HG03196 (cell line): ENCODE measurements around the gene ZBTB34.
"Not testable (repeated sequence)": the region's sequence is repeated elsewhere in the genome, so short reads cannot be mapped to it uniquely, and the experiment has no call there.

ENCODE experiments used
- ATAC-seq: cut with Tn5 transposase; IDR thresholded peaks from one replicate; pipeline ENCODE4 v1.9.1; 2021; ENCODE audit not compliant: unreplicated experiment

Gene ZBTB34, protein sequence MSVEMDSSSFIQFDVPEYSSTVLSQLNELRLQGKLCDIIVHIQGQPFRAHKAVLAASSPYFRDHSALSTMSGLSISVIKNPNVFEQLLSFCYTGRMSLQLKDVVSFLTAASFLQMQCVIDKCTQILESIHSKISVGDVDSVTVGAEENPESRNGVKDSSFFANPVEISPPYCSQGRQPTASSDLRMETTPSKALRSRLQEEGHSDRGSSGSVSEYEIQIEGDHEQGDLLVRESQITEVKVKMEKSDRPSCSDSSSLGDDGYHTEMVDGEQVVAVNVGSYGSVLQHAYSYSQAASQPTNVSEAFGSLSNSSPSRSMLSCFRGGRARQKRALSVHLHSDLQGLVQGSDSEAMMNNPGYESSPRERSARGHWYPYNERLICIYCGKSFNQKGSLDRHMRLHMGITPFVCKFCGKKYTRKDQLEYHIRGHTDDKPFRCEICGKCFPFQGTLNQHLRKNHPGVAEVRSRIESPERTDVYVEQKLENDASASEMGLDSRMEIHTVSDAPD

DNA sequence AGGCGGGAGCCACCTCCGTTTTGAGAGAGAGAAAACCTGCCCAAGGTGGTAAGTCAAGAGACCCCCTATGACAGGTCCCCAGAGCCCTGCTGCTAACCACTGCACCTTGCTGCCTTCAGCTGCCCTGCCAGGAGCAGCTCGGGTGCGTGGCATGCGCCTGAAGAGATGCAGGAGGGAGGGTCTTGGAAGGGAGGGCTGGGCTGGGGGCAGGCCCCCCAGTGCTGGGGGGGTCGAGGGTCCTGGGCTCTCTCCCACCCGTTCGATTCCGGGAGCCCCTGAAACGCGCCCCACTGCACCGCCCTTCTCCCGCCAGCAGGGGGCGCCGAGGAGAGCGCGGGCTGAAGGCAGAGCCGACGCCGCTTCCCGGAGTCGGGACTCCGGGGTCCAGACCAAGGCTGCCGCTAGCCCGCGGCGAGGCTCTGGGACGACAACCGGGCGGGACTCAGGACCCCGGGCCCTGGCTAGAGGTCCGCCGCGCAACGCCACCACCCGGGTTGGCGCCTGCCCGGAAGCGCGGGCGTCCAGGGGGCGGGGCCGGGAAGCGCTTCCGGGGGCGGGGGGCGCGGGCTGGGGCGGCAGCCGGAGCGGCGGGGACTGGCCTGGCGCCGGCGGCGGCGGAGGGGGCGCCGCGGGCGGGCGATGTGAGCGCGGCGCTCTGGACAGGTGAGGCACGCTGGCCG, at the start of gene ZBTB34:
Gene ZBTB34 (plus strand): TSS at position 563 of the 680 bp plus-strand sequence. CDS start 18,761 bp downstream, outside the sequence.
- ATAC-seq: peak; percentile 66

DNA sequence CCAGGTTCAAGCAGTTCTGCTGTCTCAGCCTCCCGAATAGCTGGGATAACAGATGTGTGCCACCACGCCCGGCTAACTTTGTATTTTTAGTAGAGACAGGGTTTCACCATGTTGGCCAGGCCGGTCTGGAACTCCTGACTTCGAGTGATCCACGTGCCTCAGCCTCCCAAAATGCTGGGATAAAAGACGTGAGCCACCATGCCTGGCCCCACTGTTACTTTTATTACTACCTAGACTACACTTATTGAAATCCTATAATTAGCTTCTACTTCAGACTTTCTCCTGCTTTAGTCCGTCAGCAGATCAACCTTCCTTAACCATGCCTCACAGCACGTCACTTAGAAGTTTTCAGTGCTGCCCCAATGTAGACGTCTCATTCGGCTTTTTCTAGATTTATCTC, 47.4 kb upstream of the ZBTB34 start:
- no peak for ATAC-seq

DNA sequence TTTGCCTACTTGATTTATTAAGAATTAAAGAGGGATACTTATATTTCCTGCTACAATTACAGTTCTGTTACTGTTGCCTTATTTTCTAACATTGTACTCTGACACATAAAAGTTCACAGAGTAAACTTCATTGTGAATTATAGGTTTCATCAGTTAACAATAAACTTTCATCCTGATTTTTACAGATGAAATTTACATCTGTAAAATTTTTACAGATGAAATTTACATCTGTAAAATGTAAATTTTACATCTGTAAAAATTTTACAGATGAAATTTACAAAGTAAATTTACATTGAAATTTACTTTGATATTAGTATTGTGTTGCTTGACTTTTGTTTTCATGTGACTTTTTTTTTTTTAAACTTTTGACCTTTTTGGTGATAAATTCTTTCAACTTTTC, 46.3 kb upstream of the ZBTB34 start:
- ATAC-seq: no peak

DNA sequence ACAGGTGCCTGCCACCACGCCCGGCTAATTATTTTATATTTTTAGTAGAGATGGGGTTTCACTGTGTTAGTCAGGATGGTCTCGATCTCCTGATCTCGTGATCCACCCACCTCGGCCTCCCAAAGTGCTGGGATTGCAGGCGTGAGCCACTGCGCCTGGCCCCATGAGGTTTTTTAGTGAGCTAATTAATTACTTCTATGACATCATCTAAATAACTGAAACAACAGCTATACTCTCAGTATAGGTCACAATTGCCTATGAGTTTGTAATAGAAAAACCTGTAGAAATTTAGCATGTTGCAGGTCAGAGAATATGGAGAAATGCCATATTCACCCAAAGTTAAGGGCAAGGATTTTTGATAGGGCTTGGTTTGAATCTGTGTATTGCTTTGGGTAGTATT, 42.8 kb upstream of the ZBTB34 start:
- not testable (repeated sequence) for ATAC-seq

DNA sequence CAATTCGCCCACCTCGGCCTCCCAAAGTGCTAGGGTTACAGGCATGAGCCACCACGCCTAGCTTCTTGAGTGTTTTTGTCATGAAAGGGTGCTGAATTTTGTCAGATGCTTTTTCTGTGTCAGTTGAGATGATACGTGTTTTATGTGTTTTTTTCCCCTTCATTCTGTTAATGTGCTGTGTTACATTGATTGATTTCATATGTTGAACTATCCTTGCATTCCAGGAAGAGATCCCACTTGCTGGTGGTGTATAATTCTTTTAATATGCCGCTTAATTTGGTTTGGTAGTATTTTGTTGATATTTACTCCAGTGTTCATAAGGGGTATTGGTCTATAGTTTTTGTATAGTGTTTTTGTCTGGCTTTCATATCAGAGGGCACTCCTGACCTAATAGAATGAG, 42.0 kb upstream of the ZBTB34 start:
- ATAC-seq: no peak

DNA sequence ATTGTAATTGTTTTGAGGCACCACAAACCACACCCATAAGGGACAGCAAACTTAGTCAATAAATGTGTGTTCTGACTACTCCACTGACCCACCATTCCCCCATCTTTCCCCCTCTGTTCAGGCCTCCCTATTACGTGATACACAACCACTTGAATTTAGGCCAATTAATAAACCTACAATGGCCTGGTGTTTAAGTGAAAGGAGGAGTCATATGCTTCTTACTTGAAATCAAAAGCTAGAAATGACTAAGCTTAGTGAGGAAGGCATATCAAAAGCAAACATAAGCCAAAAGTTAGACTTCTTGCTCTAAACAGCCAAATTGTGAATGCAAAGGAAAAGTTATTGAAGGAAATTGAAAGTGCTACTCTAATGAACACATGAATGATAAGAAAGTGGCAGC, 41.0 kb upstream of the ZBTB34 start:
- ATAC-seq: no peak

DNA sequence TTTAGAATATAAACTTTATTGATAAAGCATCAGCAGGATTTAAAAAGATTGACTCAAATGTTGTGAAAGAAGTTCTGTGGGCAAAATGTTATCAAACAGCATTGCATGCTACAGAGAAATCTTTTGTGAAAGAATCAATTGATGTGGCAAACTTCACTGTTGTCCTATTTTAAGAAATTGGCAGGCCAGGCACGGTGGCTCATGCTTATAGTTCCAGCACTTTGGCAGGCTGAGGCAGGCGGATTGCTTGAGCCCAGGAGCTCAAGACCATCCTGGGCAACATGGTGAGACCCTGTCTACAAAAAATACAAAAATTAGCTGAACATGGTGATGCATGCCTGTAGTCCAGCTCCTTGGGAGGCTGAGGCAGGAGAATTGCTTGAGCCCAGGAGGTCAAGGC, 38.2 kb upstream of the ZBTB34 start:
- no peak for ATAC-seq

DNA sequence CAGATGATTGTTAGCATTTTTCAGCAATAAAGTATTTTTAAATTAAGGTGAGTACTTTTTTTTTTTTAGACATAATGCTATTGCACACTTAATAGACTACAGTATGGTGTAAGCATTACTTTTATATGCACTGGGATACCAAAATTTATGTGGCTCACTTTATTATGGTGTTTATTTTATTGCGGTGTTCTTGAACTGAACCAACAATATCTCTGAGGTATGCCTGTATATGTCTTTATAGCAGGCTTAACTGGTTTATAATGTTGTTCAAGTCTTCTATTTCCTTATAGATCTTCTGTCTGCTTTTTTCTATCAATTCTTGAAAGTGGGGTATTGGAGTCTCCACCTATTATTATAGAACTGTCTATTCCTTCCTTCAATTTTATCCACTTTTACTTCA, 37.6 kb upstream of the ZBTB34 start:
- ATAC-seq: no peak

DNA sequence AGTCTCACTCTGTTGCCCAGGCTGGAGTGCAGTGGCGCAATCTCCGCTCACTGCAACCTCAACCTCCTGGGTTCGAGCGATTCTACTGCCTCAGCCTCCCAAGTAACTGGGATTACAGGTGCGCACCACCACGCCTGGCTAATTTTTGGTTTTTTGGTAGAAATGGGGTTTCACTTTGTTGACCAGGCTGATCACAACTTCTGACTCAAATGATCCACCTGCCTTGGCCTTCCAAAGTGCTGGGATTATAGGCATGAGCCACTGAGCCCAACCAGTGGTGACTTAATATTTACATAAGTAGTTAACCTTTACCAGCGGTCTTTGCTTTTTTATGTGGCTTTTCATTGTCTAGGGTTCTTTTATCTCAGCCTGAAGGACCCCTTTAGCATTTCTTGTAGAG, 36.4 kb upstream of the ZBTB34 start:
- not testable (repeated sequence) for ATAC-seq

DNA sequence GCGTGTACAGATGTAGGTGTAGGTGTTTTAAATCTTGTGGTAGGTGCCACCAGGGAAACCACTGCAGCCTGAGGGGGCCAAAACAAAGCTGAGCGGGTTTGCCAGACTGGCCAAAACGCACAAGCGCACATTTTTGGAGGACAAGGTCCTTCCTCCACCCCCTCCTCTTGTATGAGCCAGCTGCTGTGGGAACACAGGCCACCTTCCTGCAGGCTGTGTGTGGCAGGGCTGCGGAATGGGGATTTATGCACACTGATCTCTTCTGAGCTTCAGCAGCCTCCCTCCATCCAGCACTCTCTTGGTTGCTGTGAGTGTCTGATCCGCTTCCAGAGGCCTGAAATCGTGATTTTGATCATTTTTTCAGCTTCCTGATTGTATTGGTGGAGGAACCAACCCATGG, 33.2 kb upstream of the ZBTB34 start:
- ATAC-seq: no peak

DNA sequence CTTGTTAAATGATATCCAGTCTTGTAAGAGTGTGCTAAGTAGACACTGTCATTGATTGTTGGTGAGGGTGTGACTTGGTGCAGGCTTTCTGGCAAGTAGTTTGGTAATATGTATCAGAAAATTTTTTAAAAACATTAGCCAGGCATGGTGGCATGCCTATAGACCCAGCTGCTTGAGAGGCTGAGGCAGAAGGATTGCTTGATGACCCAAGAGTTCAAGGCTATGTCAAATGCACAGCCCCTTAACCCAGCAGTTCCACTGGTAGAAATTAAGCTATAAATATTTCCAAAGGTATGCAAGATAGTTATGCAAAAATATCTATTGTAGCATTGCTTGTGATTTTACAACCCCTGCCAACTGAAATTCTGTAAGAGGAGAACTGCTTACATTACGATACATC, 31.4 kb upstream of the ZBTB34 start:
- ATAC-seq: no peak

DNA sequence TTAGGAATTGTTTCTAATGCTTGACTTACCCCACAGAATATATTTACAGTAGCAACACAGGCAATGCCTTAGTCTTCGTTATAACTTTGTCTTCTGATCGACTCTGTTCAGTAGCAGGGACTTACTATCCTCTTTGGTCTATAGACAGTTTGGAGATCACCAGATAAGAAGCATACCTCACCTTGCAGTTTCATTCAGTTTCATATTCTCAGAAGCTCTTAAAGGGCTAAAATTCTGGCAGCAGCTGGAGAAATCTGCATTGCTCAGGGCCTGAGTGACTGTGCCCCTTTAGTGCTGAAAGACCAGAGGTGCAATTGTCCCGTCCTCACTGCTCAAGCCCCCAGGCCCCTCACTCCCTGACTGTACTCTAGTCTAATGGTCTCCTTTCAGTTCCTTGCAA, 29.6 kb upstream of the ZBTB34 start:
- ATAC-seq: no peak

DNA sequence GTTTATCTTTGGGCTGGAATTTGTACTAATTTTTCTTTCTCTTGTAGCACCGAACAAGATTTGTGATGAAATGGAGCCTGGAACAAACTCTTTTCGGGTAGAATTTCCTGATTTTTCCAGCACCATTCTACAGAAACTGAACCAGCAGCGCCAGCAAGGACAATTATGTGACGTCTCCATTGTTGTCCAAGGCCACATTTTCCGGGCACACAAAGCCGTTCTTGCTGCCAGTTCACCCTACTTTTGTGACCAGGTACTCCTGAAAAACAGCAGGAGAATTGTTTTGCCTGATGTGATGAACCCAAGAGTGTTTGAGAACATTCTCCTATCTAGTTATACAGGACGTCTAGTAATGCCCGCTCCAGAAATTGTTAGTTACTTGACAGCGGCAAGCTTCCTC, 28.0 kb upstream of the ZBTB34 start:
- no peak for ATAC-seq

DNA sequence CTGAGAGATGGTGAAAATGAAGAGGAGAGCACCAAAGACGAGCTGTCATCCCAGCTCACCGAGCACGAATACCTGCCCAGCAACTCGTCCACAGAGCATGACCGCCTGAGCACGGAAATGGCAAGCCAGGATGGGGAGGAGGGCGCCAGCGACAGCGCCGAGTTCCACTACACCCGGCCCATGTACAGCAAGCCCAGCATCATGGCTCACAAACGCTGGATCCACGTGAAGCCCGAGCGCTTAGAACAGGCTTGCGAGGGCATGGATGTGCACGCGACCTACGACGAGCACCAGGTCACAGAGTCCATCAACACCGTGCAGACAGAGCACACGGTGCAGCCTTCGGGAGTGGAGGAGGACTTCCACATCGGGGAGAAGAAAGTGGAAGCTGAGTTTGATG, 27.4 kb upstream of the ZBTB34 start:
- ATAC-seq: no peak

DNA sequence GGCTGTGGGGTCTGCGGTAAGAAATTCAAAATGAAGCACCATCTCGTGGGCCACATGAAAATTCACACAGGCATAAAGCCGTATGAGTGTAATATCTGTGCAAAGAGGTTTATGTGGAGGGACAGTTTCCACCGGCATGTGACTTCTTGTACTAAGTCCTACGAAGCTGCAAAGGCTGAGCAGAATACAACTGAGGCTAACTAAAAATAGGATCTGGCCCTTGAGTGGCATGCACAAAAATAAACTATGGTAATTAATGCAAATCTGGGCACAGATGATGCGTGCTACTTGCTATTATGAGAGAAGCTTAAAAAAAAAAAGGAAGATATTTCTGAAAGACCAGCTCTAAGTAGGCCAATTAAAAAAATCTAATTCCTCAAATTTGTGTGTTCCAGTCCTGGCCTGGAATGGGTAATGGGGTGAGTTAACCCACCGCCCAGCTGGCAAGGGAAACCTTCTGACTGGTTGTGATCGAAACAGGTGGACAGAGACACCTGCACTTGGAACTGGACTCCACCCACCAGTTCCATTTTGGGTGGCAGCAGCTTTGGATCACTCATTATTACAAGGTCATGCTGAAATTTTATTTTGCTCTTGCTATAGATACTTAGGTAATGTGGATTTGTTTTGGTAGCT, 26.6 kb upstream of the ZBTB34 start:
- no peak for ATAC-seq

DNA sequence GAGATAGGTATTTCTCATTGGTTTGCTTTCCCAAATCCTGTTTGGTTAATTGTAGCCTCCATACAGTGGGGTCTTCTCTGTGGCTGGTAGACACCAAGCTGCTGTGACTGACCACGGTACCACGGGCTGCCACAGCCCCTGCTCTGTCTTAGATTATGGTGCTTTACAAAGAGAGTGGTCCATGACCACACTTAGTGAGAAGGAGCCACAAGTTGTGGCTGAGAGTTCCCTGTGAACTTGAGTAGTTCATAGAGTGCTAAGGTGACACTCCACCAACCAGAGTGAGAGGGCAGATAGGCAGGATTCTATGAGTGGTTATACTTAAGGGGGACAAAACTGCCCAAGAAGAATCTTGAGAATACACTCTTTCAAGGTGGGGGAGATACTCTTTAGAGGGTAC, 25.8 kb upstream of the ZBTB34 start:
- no peak for ATAC-seq

DNA sequence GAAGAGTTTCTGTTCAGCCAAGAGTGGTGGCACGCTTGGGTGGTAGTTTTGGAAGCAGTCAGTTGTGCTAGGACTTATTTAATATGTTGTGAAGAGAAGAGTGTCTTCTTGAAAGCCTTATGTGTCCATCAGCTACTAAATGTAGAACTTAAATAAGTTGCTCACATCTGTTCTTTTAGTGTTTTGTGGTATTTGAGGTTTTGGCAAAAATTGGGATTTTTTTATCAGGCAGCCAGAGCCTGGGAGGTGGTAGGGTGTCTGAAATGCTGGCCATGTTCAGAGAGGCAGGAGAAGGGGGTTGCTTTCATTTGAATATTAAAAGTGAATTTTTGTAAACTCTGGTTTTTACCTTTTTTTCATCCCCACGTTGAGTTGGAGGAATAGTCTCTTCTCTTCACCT, 24.2 kb upstream of the ZBTB34 start:
- ATAC-seq: no peak

DNA sequence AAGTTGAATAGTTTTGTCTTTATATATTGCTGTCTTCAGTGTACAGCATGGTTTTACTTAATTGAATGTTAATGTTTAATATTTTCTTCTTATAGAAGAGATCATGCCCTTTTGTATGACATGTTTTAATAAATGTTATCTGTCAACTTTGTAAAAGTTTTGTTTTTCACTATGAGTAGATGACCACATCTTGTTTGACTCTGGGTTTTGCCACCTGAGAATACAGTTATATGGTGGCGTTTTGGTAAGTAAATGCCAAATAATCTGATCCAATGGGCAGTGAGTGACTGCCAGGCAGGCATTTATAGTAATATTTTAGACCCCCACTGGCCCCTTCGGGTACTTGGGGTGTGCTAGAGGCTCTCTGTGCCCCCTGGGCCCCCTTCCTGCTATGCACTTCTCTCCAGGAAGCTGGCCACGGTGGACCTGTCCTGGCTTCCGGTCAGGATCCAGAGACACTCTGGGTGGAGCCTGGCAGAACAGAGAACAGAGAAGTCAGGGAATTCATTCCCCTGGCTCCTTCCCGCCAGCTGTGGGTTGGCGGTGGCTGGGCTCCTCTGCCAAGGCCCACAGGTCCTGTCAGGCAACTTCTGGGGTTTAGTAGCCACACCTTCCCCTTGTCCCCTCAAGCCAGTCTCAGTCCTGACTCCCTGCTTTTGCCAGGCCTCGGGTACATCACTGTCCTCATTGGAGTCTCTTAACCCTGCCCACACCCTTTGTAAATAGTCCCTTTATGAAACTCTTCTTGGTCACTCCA, 22.2 kb upstream of the ZBTB34 start:
- ATAC-seq: no peak

DNA sequence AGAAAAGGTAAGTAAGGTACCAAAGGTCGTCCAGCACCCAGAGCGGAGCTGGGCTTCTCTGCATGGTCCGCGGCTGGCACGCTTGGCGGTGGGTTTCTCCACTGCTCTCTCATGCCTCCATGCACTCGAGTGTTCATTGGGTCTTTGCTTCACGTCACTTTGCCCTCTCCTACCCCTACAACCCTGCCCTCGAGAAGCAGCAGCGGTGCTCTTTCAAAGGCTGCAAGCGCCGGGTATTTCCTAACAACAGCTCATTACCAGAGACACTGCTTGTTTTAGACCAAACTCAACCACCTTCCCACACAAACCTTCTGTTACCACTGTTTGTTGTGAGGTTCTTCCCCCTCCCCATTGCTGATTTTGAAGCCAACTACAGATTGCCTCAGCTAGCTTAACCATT, 21.5 kb upstream of the ZBTB34 start:
- ATAC-seq: no peak

DNA sequence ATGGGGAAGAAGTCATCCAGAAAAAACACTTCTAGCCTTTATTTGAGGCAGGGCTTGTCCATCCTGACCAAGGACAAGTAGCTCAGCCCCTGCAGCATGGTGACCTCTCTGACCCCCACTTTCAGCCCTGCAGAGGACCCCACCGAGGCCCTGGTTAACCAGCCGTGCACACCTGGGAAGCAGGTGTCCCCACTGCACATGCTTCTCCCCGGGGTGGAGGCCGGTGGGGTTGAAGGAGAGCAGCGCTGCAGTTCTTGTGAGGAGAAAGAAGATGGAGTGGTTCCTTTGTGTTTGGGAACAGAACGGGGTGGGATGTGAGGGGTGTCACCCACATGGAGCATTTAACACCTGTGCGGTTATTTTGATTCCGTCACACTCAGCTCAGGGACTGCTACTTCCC, 21.1 kb upstream of the ZBTB34 start:
- ATAC-seq: no peak

DNA sequence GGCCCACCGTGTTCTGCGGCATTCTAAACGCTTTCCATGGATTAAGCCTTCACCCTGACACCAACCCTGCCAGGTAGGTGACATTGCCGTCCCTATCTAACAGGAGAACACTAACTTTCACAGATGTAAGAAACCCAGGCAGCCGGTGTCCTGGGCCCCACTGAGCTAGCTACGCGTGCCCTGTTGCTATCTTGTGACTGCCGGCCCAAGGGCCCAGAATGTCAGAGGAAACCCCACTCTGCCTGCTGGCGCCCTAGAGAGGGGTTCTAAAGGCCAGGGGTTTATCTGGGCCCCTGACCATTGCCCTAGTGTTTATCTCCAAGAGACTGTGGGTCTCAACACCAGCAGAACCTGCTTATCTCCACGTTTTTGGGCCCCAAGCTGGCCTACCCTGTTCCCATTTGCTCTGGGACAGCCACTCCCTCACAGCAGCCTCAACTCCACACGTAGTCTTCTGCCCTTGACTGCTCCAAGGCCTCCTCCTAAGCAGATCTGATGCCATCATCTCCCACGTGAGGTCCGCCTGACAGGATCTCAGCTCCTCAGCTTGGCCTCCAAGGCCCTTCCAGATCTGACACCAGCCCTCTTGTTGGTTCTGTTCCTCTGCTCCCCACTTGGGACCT, 18.1 kb upstream of the ZBTB34 start:
- ATAC-seq: no peak
